Measurements from ENCODE around the gene FGFBP2.

FGFBP2 gene, protein sequence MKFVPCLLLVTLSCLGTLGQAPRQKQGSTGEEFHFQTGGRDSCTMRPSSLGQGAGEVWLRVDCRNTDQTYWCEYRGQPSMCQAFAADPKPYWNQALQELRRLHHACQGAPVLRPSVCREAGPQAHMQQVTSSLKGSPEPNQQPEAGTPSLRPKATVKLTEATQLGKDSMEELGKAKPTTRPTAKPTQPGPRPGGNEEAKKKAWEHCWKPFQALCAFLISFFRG

DNA sequence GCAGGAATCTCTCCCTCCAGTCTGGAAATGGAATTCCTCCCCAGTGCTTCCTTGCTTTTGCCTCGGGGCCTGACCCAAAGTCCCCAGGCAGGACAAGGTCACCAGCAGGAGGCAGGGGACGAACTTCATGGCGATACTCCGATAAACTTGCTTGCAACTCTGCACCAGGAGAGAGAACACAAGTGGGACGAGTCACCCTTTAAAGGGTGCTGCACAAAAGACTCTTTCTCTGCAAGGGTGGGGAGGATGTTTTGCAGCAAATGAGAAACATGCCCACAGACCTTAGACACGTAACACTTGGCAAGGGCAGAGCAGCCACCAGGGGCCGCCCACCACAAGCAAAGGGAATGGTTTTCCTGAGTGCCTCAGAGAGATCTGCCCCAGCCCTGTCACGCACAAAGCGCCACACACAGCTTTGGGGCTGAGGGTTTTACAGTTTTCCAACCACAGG is at the start of gene FGFBP2:
Gene FGFBP2, minus strand, starts transcription at position 175 of the 451 bp plus-strand sequence. Its CDS starts 46 bp downstream, at position 129.
- DNase-seq: peak; percentile 3

GRCh38 chr4:16011173-16011572 is 48.2 kb upstream of the FGFBP2 start:
- no peak for DNase-seq

DNA sequence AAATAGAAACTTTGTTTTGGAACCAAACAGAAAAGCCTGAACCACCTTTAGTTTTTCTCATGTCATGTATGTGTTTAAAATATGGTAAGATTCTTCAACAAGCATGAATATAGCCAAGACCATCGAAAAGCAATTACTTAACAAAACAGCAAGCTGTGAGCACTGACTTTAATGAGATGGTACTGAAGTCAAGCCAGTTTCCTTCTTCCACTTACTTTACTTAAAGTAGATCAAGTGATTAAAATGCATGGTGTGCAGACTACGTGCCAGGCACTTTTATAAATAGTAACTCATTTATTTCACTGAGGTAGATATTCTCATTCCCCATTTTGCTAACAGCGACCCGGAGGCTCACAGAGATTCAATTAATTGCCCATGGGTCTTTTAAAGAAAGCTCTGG is 46.2 kb upstream of the FGFBP2 start:
- no peak for DNase-seq

DNA sequence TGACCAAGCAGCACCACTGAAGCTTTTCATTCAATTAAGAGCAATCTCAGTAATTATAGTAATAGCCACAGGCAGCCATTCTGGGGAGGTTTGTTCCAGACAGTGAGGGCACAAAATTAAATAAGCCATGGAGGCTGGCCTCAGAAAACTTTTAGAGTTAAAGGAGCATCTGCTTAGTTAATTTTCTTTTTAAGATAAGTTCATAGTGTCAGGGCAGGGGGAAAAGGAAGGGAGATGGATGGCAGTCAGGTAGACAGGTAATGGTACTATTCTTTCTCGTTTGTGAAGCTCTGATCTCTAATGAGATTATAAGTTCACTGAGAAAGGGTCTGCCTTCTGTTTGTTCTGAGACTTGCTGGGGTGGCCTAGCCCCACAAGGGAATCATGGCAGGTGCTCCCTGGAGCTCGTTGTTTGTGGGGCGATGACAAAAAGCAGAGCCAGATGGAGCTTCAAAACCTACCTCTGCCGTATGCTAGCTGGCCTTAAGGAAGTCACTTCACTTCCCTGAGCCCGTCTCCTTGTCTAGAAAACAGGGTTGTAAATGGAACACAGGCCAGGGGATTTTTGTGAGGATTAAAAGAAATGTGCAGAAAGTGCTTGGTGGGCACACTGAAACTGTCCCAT is 44.6 kb upstream of the FGFBP2 start:
- DNase-seq: no peak

- DNase-seq: no peak
Measured at GRCh38 chr4:16006771-16007446, 43.9 kb upstream of the FGFBP2 start.

DNA sequence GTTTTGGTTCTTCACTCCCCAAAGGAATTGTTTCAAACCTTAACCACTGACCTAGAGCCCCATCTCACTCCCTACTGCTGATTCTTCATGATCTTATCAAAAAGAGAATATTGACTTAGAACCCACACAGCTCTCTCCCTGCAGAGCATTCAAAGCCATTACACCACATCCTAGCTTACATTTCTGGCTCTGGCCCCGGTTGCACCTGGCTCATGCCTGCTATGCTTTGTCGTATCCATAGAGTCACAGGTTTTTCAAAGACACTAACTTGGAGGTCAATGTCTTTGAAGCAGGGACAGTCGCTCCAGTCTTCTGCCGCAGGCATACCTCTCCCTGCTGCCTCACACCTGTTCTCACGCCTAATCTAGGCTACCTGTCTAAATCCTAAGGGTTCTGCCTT is 42.7 kb upstream of the FGFBP2 start:
- no peak for DNase-seq

DNA sequence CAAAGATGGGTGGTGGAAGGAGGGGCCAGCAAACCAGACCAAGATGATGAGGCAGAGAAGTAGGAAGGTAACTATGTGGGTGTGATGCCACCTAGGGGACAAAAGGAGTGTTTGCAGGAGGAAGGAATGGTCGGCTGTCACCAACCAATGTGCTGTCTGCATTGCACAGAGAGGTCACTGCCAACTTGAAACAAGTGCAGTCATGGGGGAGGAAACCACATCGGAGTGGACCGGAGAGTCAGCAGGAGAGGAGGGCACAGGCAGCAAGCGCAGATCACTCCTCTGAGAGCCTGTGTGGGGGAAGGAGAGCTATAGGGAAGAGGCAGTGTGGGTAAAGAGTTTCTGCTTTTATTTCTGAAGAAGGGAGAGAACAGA is 38.5 kb upstream of the FGFBP2 start:
- DNase-seq: peak; percentile 12

DNA sequence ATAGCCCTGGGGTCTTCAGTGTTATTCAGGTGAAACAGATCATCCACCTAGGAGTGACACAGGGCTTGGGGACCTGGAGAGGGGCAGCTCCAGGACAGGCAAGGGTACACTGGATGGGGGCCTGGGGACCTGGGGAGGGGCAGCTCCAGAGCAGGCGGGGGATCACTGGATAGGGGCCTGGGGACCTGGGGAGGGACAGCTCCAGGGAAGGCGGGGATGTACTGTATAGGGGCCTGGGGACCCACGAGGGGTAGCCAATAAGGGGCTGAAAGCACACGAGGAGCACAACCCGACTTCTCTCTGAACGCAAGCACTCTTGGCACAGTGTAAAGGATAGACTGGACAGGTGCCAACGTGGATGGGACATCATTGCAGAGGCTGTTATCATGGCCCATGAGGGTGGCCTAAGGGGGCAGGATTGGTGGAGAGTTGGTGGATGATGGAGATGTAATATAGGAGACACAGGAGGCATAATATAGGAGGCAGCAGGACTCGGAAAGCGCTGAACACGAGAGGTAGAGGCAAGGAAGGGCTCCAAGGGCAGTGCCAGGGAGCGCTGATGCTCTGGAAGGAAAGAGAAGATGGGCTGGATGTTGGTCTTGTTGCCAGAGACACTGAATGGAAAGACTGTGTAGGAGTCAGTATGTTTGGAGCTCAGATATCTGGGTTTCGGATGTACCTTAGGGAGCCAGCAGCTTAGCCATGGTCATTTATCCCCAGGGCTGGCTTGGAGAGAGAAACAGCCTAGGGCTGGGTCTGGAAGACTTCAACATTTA is 37.9 kb upstream of the FGFBP2 start:
- DNase-seq: no peak

GRCh38 chr4:15996773-15997172 is 33.8 kb upstream of the FGFBP2 start:
- no peak for DNase-seq

DNA sequence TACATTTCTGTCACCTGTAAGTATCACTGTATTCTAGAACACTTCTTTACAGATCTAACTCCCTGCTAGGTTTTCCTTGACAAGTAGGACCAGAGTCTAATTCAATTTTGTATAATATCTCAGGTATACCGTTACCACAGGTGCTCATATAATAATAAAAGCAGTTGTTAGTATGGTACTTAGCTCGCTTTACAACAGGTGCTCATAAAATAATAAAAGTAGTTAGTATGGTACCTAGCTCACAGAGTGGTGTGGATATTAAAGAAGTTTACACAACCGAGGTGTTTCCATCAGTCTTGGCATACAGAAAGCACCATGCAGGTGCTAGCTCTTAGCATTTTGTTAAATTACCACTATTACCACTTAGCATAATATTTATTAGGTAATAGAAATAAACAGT is 32.9 kb upstream of the FGFBP2 start:
- no peak for DNase-seq

DNA sequence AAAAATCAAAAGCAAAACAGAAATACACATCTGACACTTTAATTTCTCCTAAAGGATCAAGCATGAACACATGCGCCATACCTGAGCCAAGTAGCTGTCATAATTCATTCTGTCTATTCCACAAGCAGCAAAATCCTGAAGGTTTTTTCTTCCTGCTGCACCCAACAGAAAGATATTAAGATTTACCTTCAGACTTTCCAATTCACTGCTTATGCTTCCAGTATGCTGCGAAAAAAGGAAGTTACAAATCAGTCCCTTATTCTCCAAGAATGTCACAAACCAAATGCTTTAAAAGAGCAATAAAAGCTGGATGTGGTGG is 29.2 kb upstream of the FGFBP2 start:
- DNase-seq: no peak

- no peak for DNase-seq
Measured at GRCh38 chr4:15990570-15991285, 27.8 kb upstream of the FGFBP2 start.

- no peak for DNase-seq
Measured at GRCh38 chr4:15989424-15989823, 26.4 kb upstream of the FGFBP2 start.

GRCh38 chr4:15988222-15988621 is 25.2 kb upstream of the FGFBP2 start:
- no peak for DNase-seq

- no peak for DNase-seq
Measured at GRCh38 chr4:15986907-15987306, 23.9 kb upstream of the FGFBP2 start.

DNA sequence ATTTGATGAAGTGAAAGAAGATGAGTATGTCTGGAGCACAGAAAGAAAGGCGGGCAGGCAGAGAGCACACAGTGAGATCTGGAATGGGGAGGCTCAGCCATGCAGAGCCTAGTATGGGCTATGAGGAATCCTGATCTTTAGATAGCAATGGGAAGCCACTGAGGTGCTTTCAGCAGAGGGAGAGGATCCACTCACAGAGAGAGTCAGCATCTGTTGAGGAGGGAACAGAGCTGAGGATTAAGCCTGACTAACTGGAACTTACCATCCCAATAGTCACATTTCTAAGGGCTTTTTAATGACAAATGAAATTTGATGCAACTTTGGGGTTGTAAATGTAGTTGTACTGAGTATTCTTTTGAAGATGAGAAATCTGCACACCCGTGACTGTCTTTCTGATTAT is 20.6 kb upstream of the FGFBP2 start:
- no peak for DNase-seq

DNA sequence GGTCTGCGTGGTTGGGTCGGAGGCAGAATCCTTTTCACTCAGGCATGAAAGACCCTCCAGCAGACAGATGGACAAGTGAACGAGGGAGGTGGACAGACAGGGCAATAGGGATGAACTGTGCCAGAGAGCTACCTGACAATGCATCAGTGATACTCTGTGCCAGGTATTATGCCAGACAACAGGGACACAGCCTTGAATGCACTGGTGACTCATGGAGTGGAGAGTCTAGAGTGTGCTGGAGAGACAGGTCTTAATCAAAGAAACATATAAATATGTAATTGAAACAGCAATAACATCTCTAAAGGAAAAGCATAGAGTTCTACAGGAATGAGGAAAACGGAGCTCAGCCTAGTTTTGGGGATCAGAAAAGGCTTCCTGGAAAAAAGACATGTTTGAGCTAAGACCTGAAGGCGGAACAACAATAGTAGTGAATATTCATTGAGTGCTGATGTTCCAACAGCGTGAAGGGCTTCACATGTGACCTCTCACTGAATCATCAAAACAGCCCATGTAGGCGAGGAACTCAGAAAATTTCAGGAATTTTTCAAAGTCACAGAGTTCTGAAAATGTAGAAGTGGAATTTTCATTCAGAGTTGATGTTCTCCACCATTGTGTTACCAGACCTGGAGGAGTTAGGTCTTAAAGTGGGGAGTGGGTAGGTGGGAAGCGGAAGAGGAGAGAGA is 20.0 kb upstream of the FGFBP2 start:
- DNase-seq: no peak

- no peak for DNase-seq
Measured at GRCh38 chr4:15976456-15977447, 13.8 kb upstream of the FGFBP2 start.

DNA sequence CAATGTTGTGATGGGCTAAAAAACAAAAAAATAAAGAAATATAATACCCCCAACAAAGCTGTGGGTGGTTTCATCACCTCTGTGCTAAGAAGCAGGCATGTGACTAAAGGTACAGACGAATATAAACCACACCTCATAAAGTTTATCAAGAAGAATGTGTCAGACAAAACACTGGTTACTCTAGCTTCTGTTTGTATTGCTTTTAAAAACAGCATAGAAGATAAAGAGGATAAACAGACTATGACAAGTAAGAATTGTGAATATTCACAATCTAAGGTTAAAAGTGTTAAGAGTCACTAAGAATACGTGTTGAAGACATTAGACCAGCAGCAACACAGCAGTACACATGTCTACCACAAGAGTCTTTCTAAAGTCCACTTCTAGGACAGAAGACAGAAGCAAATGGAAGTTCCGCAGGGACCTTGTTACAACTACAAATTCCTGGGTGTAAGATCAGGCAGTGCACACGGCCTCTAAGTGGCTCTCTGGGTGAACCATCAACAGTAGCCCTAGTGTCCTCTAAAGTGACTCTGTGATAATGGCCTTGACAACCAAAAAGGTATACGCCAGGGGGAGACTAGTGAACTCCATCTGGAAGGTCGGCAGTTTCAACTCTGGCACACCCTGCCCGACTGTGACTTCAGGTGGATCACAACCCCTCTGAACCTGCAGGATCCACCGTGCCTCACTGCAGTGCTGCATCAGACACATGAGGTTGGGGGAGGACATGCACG is 8.3 kb upstream of the FGFBP2 start:
- no peak for DNase-seq

DNA sequence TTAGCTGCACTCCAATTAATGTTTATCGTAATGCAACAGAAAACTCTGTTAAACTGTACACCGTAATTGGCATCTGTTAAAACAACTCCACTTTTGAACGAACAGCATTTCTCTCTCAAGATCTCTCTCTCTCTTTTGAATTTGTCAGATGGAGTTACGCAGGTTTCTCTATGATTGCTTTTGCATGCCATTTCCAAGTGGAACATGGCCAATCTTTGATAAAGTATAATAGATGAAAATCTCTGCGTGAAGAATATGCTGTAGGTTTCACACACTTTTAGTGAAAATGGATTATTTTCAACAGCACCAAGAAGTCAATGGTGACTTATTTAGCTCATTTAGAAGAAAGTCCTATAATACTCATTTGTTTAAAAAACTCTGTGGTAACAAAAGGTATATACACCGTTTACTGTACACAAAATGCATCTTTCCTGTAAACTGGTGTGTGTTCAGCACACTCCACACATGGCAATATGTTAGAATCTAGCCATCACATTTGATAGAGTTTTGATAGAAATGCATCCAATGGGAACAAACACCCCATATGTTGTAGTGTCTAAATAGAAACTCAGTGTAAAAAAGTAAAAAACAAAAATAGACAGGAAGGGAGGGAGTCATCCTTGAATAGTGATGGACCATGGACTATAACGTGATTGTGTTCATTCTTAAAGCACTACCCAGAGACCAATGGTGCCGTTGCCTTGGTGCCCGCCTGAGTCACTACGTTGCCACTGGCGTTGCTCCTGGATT is 5.8 kb upstream of the FGFBP2 start:
- no peak for DNase-seq

Measured in GF-D8 (cell line).